ENCODE data around the gene PNMA8B. TPM values are rescaled to one million over a fixed set of nuclear protein-coding genes. Genes with fewer than 3 reads are reported as not detected.

PNMA8B gene
- total RNA-seq, 1 experiment from 2014 or later, result 1.5 TPM

DNA sequence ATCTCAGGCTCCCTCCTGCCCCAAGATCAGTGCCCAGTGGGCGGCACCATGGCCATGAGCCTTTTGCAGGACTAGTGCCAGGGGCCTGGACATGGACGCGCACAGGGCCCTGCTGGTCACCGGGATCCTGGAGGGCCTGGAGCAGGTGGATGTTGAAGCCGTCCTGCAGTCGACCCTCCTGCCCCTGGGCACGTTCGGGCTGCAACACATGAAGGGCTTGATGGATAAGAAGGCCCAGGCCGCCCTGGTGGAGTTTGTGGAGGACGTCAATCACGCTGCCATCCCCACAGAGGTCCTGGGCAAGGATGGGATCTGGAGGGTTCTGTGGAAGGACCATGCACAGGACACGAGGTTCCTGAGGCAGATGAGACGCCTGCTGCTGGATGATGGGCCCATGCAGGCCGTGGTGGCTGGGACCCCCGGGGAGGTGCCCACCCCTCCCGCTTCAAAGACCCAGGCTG lies 38.0 kb upstream of the PNMA8B start:
- Histone ChIP-seq H3K23me2 (ENCODE audit: insufficient read length, low read depth, low read length, poor library complexity, severe bottlenecking) (no peaks in the 10 kb centered on the region), H3K27ac (ENCODE audit: insufficient read length, low read depth, low read length) (no peak overlapping the region), H3K9me3 (ENCODE audit: control insufficient read depth, low read depth, low read length) (no peaks in the 10 kb centered on the region), H2BK20ac (ENCODE audit: low read depth, low read length, poor library complexity, severe bottlenecking) (no peak overlapping the region), H4K8ac (replicated peaks; ENCODE audit: insufficient read length, low read depth, low read length) (no peak overlapping the region), H3K4me2 (ENCODE audit: insufficient read depth, insufficient read length, low read length) (no peak overlapping the region), H4K20me1 (ENCODE audit: control insufficient read depth, insufficient read depth, insufficient read length) (no peaks in the 10 kb centered on the region), H3K79me1 (ENCODE audit: insufficient read depth, low read depth, low read length, poor library complexity, severe bottlenecking) (no peaks in the 10 kb centered on the region), H2BK12ac (ENCODE audit: insufficient read length, low read depth, low read length) (no peak overlapping the region), H3T11ph (ENCODE audit: low read length) (no peak overlapping the region), H2BK5ac (ENCODE audit: insufficient read length, low read length) (no peak overlapping the region), H2AK5ac (ENCODE audit: insufficient read length, low read length) (no peak overlapping the region), H3K9ac (ENCODE audit: extremely low read depth, insufficient read length, low read length) (no peak overlapping the region), H3K4ac (ENCODE audit: low read depth, low read length) (no peak overlapping the region), H4K91ac (ENCODE audit: insufficient read length, low read depth, low read length) (no peak overlapping the region), H3K18ac (ENCODE audit: insufficient read length, low read depth, low read length) (no peak overlapping the region), H2BK120ac (ENCODE audit: low read depth, low read length, poor library complexity, severe bottlenecking) (no peak overlapping the region), H3K14ac (ENCODE audit: insufficient read depth, low read length) (no peak overlapping the region), H3K56ac (ENCODE audit: insufficient read length, low read depth, low read length) (no peak overlapping the region), H4K5ac (ENCODE audit: insufficient read length, low read depth, low read length) (no peak overlapping the region), H3K27me3 (ENCODE audit: insufficient read depth, low read length) (no peaks in the 10 kb centered on the region), H3K4me1 (ENCODE audit: insufficient read depth, low read length) (no peaks in the 10 kb centered on the region; the same call in 1 of the 2 replicates), H3K23ac (ENCODE audit: insufficient read length, low read depth, low read length) (no peak overlapping the region), H2BK15ac (ENCODE audit: low read depth, low read length) (no peak overlapping the region), H2AFZ (ENCODE audit: low read length) (no peak overlapping the region), H3K79me2 (ENCODE audit: insufficient read depth, low read length) (no peaks in the 10 kb centered on the region)
- no peak overlapping the region for H3K4me3 Mint-ChIP-seq
- H3K27ac Mint-ChIP-seq, result no peak overlapping the region
- peaks cover 15% of the 10 kb centered on the region for H3K27me3 Mint-ChIP-seq (ENCODE audit: low read depth)
- DNase-seq, result no peak
- H3K9me3 Mint-ChIP-seq, result no peaks in the 10 kb centered on the region
- WGBS (ENCODE audit: extremely low coverage, insufficient read length, low lambda C conversion rate), result no CpG with 5 or more reads among the region's 16 CpGs
- TF ChIP-seq, protein P1, sequence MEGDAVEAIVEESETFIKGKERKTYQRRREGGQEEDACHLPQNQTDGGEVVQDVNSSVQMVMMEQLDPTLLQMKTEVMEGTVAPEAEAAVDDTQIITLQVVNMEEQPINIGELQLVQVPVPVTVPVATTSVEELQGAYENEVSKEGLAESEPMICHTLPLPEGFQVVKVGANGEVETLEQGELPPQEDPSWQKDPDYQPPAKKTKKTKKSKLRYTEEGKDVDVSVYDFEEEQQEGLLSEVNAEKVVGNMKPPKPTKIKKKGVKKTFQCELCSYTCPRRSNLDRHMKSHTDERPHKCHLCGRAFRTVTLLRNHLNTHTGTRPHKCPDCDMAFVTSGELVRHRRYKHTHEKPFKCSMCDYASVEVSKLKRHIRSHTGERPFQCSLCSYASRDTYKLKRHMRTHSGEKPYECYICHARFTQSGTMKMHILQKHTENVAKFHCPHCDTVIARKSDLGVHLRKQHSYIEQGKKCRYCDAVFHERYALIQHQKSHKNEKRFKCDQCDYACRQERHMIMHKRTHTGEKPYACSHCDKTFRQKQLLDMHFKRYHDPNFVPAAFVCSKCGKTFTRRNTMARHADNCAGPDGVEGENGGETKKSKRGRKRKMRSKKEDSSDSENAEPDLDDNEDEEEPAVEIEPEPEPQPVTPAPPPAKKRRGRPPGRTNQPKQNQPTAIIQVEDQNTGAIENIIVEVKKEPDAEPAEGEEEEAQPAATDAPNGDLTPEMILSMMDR (conservative IDR thresholded peaks at IDR 0.05), result no peak
- no peaks in the 10 kb centered on the region for H3K36me3 Mint-ChIP-seq (ENCODE audit: insufficient read depth in 1 of 3, low read depth in 3 of 3)
- H3K4me1 Mint-ChIP-seq, result peaks cover 23 to 46% of the 10 kb centered on the region in 2 experiments
